ENCODE measurements around the gene ARID3C.
A peak's percentile ranks its signal among the peaks of the same experiment; 100 is the strongest.

- TF ChIP-seq, protein P1, sequence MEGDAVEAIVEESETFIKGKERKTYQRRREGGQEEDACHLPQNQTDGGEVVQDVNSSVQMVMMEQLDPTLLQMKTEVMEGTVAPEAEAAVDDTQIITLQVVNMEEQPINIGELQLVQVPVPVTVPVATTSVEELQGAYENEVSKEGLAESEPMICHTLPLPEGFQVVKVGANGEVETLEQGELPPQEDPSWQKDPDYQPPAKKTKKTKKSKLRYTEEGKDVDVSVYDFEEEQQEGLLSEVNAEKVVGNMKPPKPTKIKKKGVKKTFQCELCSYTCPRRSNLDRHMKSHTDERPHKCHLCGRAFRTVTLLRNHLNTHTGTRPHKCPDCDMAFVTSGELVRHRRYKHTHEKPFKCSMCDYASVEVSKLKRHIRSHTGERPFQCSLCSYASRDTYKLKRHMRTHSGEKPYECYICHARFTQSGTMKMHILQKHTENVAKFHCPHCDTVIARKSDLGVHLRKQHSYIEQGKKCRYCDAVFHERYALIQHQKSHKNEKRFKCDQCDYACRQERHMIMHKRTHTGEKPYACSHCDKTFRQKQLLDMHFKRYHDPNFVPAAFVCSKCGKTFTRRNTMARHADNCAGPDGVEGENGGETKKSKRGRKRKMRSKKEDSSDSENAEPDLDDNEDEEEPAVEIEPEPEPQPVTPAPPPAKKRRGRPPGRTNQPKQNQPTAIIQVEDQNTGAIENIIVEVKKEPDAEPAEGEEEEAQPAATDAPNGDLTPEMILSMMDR (IDR thresholded peaks at IDR 0.05): no peak
- peak; percentile 22 for TF ChIP-seq POLR2A (IDR thresholded peaks at IDR 0.05)
Observed at GRCh38 chr9:34644766-34645314, 16.0 kb upstream of the ARID3C start.
